WTC11 (cell line): ENCODE results near the gene TNFRSF6B. TPM values are rescaled to one million over a fixed set of nuclear protein-coding genes. Genes with fewer than 3 reads are reported as not detected.
A peak's percentile ranks its signal among the peaks of the same experiment; 100 is the strongest.

ENCODE experiments used
- ATAC-seq: fragments of 200-7000 bp; cut with Tn5 transposase; 2 replicates; pipeline ENCODE4 v1.10.0; 2021; ENCODE audit warnings: mild to moderate bottlenecking, moderate library complexity
- CTCF ChIA-PET: fragments of 300-600 bp; sonication (Branson Sonifier 250); formaldehyde crosslinking; loops from one replicate; lab custom pipeline; 2021; ENCODE audit warnings: antibody characterized with exemption; lab: Charles Lee
- POLR2A ChIA-PET: fragments of 350-600 bp; sonication (Branson Sonifier 250); formaldehyde crosslinking; loops from one replicate; lab custom pipeline; 2021; ENCODE audit warnings: antibody characterized with exemption; lab: Charles Lee
- DNase-seq: peaks from one replicate; pipeline ENCODE4 v3.0.0; 2021; ENCODE audit warnings: low spot score
- H3K27ac Mint-ChIP-seq: 2 replicates; pipeline ENCODE4 v1.8.0; 2021; ENCODE audit warnings: mixed read lengths
- H3K27me3 Mint-ChIP-seq: 2 replicates; pipeline ENCODE4 v1.8.0; 2021; ENCODE audit warnings: low read depth, mild to moderate bottlenecking, moderate library complexity, mixed read lengths
- H3K36me3 Mint-ChIP-seq: 2 replicates; pipeline ENCODE4 v1.8.0; 2021; ENCODE audit warnings: mixed read lengths
- H3K4me1 Mint-ChIP-seq: 2 replicates; pipeline ENCODE4 v1.8.0; 2022; ENCODE audit warnings: mixed read lengths
- H3K4me3 Mint-ChIP-seq: 2 replicates; pipeline ENCODE4 v1.8.0; 2021; ENCODE audit warnings: mild to moderate bottlenecking, moderate library complexity, mixed read lengths
- H3K9me3 Mint-ChIP-seq: 2 replicates; pipeline ENCODE4 v1.8.0; 2021; ENCODE audit warnings: mixed read lengths
- CREB1 ChIP-seq: sonication (generic); formaldehyde crosslinking; IDR thresholded peaks from 2 replicates; pipeline ENCODE4 v1.8.0; 2023; ENCODE audit warnings: mild to moderate bottlenecking, missing genetic modification reagents
- ESRRA ChIP-seq: sonication (generic); formaldehyde crosslinking; IDR thresholded peaks from 2 replicates; pipeline ENCODE4 v1.8.1; 2022; ENCODE audit warnings: mild to moderate bottlenecking, missing genetic modification reagents, borderline replicate concordance
- FOXP4 ChIP-seq: sonication (generic); formaldehyde crosslinking; IDR thresholded peaks from 2 replicates; pipeline ENCODE4 v1.8.0; 2022; ENCODE audit warnings: mild to moderate bottlenecking, missing genetic modification reagents
- GTF2I ChIP-seq: fragments of 250-450 bp; sonication (Bioruptor Pico); conservative IDR thresholded peaks from 2 replicates; pipeline ENCODE4 v1.4.0; 2021; ENCODE audit warnings: mild to moderate bottlenecking
- HMGA2 ChIP-seq: fragments of 250-450 bp; sonication (Bioruptor Pico); IDR thresholded peaks from 2 replicates; pipeline ENCODE4 v1.4.0; 2021; ENCODE audit warnings: mild to moderate bottlenecking, moderate library complexity
- MAX ChIP-seq: sonication (generic); formaldehyde crosslinking; IDR thresholded peaks from 2 replicates; pipeline ENCODE4 v1.8.0; 2022; ENCODE audit warnings: mild to moderate bottlenecking, missing genetic modification reagents
- MLX ChIP-seq: sonication (generic); formaldehyde crosslinking; IDR thresholded peaks from 2 replicates; pipeline ENCODE4 v1.8.1; 2023; ENCODE audit warnings: mild to moderate bottlenecking, missing genetic modification reagents, moderate library complexity
- NFE2L1 ChIP-seq: sonication (generic); formaldehyde crosslinking; IDR thresholded peaks from 2 replicates; pipeline ENCODE4 v1.8.1; 2023; ENCODE audit warnings: missing genetic modification reagents
- NR2C2 ChIP-seq: sonication (generic); formaldehyde crosslinking; IDR thresholded peaks from 2 replicates; pipeline ENCODE4 v1.8.0; 2022; ENCODE audit warnings: mild to moderate bottlenecking, missing genetic modification reagents
- STAT6 ChIP-seq: sonication (generic); formaldehyde crosslinking; conservative IDR thresholded peaks from 2 replicates; pipeline ENCODE4 v1.8.1; 2023; ENCODE audit warnings: mild to moderate bottlenecking, low read depth, missing genetic modification reagents, moderate library complexity
- TEAD1 ChIP-seq: sonication (generic); formaldehyde crosslinking; IDR thresholded peaks from 2 replicates; pipeline ENCODE4 v1.8.0; 2022; ENCODE audit warnings: mild to moderate bottlenecking, missing genetic modification reagents
- TEAD4 ChIP-seq: sonication (generic); formaldehyde crosslinking; IDR thresholded peaks from 2 replicates; pipeline ENCODE4 v1.8.0; 2022; ENCODE audit warnings: mild to moderate bottlenecking, missing genetic modification reagents
- TP53 ChIP-seq: sonication (generic); formaldehyde crosslinking; IDR thresholded peaks from 2 replicates; pipeline ENCODE4 v1.8.1; 2023; ENCODE audit warnings: mild to moderate bottlenecking, missing genetic modification reagents
- ZNF138 ChIP-seq: sonication (generic); formaldehyde crosslinking; conservative IDR thresholded peaks from 2 replicates; pipeline ENCODE4 v1.8.1; 2022; ENCODE audit warnings: mild to moderate bottlenecking, moderate library complexity, missing genetic modification reagents
- ZNF416 ChIP-seq: fragments of 250-450 bp; sonication (Bioruptor Pico); IDR thresholded peaks from 2 replicates; pipeline ENCODE4 v1.9.0; 2021; ENCODE audit warnings: mild to moderate bottlenecking, inconsistent platforms
- ZNF532 ChIP-seq: fragments of 250-450 bp; sonication (Bioruptor Pico); IDR thresholded peaks from 2 replicates; pipeline ENCODE4 v1.9.0; 2021; ENCODE audit warnings: mild to moderate bottlenecking, borderline replicate concordance
- ZNF671 ChIP-seq: fragments of 250-450 bp; sonication (Bioruptor Pico); IDR thresholded peaks from 2 replicates; pipeline ENCODE4 v1.8.0; 2021; ENCODE audit warnings: mild to moderate bottlenecking
- total RNA-seq: library from RNA; stranded (reverse); gene quantifications from 3 replicates; pipeline ENCODE4 v1.2.3, GENCODE V29; 2021
- TF ChIP-seq, protein P1 (sequence below): fragments of 200-600 bp; IDR thresholded peaks from 2 replicates; pipeline ENCODE4 v1.8.0; 2022; ENCODE audit warnings: antibody characterized with exemption
- TF ChIP-seq, protein P2 (sequence below): sonication (generic); formaldehyde crosslinking; IDR thresholded peaks from 2 replicates; pipeline ENCODE4 v1.8.1; 2023; ENCODE audit warnings: mild to moderate bottlenecking, missing genetic modification reagents, borderline replicate concordance

The TNFRSF6B gene
- total RNA-seq, 1 experiment from 2014 or later, result not detected

- TF ChIP-seq, protein P1, sequence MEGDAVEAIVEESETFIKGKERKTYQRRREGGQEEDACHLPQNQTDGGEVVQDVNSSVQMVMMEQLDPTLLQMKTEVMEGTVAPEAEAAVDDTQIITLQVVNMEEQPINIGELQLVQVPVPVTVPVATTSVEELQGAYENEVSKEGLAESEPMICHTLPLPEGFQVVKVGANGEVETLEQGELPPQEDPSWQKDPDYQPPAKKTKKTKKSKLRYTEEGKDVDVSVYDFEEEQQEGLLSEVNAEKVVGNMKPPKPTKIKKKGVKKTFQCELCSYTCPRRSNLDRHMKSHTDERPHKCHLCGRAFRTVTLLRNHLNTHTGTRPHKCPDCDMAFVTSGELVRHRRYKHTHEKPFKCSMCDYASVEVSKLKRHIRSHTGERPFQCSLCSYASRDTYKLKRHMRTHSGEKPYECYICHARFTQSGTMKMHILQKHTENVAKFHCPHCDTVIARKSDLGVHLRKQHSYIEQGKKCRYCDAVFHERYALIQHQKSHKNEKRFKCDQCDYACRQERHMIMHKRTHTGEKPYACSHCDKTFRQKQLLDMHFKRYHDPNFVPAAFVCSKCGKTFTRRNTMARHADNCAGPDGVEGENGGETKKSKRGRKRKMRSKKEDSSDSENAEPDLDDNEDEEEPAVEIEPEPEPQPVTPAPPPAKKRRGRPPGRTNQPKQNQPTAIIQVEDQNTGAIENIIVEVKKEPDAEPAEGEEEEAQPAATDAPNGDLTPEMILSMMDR, result no peak
- TF ChIP-seq ESRRA (CRISPR knock-in tag), result no peak
- no peak for TF ChIP-seq STAT6 (CRISPR knock-in tag)
Measured at GRCh38 chr20:63656451-63656850, 40.0 kb upstream of the TNFRSF6B start (continued).

- Mint-ChIP-seq H3K36me3 (peaks cover 2% of the 10 kb centered on the region; the same call in 1 of the 2 replicates), H3K4me1 (peaks cover 23% of the 10 kb centered on the region), H3K27ac (peak overlapping the region; percentile 87), H3K9me3 (no peaks in the 10 kb centered on the region), H3K4me3 (peak overlapping the region; percentile 89), H3K27me3 (no peaks in the 10 kb centered on the region)
- DNase-seq, result peak; percentile 31
- no peak for ATAC-seq
- POLR2A ChIA-PET, result interaction anchor here (1.2 kb wide), 2 partner anchors 33 to 40 kb away, joined by 3 to 4 read pairs; partner anchors contain the start of gene TNFRSF6B
- CTCF ChIA-PET, result interaction anchor here (1.0 to 1.6 kb wide), 4 partner anchors 12 to 119 kb away, joined by 3 to 23 read pairs (median 10); partner anchors contain the start of gene TNFRSF6B
- TF ChIP-seq TEAD1, result no peak
- TF ChIP-seq CREB1 (CRISPR knock-in tag), result no peak
- no peak for TF ChIP-seq ZNF671
- no peak for TF ChIP-seq ZNF138 (CRISPR knock-in tag)
- TF ChIP-seq FOXP4 (CRISPR knock-in tag), result no peak
- no peak for TF ChIP-seq MAX
- TF ChIP-seq NFE2L1 (CRISPR knock-in tag), result no peak
- no peak for TF ChIP-seq ZNF532 (CRISPR knock-in tag)
- TF ChIP-seq GTF2I, result no peak
- TF ChIP-seq MLX (CRISPR knock-in tag), result no peak
- TF ChIP-seq TEAD4 (CRISPR knock-in tag), result no peak
- TF ChIP-seq NR2C2 (CRISPR knock-in tag), result no peak
- TF ChIP-seq TP53 (CRISPR knock-in tag), result no peak
- TF ChIP-seq ESRRA (CRISPR knock-in tag), result no peak
- TF ChIP-seq, protein P2, sequence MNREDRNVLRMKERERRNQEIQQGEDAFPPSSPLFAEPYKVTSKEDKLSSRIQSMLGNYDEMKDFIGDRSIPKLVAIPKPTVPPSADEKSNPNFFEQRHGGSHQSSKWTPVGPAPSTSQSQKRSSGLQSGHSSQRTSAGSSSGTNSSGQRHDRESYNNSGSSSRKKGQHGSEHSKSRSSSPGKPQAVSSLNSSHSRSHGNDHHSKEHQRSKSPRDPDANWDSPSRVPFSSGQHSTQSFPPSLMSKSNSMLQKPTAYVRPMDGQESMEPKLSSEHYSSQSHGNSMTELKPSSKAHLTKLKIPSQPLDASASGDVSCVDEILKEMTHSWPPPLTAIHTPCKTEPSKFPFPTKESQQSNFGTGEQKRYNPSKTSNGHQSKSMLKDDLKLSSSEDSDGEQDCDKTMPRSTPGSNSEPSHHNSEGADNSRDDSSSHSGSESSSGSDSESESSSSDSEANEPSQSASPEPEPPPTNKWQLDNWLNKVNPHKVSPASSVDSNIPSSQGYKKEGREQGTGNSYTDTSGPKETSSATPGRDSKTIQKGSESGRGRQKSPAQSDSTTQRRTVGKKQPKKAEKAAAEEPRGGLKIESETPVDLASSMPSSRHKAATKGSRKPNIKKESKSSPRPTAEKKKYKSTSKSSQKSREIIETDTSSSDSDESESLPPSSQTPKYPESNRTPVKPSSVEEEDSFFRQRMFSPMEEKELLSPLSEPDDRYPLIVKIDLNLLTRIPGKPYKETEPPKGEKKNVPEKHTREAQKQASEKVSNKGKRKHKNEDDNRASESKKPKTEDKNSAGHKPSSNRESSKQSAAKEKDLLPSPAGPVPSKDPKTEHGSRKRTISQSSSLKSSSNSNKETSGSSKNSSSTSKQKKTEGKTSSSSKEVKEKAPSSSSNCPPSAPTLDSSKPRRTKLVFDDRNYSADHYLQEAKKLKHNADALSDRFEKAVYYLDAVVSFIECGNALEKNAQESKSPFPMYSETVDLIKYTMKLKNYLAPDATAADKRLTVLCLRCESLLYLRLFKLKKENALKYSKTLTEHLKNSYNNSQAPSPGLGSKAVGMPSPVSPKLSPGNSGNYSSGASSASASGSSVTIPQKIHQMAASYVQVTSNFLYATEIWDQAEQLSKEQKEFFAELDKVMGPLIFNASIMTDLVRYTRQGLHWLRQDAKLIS (CRISPR knock-in tag), result no peak
- no peak for TF ChIP-seq ZNF416 (CRISPR knock-in tag)
- TF ChIP-seq HMGA2 (CRISPR knock-in tag), result no peak
Measured at GRCh38 chr20:63657260-63657936, 39.1 kb upstream of the TNFRSF6B start.
